ENCODE data around the gene FOSL1. TPM values are rescaled to one million over a fixed set of nuclear protein-coding genes. Genes with fewer than 3 reads are reported as not detected.
A peak's percentile ranks its signal among the peaks of the same experiment; 100 is the strongest.

The FOSL1 gene
- total RNA-seq, 6 experiments from 2014 or later = 0.35 to 1.2 (median 0.89) TPM; not detected in 2

DNA sequence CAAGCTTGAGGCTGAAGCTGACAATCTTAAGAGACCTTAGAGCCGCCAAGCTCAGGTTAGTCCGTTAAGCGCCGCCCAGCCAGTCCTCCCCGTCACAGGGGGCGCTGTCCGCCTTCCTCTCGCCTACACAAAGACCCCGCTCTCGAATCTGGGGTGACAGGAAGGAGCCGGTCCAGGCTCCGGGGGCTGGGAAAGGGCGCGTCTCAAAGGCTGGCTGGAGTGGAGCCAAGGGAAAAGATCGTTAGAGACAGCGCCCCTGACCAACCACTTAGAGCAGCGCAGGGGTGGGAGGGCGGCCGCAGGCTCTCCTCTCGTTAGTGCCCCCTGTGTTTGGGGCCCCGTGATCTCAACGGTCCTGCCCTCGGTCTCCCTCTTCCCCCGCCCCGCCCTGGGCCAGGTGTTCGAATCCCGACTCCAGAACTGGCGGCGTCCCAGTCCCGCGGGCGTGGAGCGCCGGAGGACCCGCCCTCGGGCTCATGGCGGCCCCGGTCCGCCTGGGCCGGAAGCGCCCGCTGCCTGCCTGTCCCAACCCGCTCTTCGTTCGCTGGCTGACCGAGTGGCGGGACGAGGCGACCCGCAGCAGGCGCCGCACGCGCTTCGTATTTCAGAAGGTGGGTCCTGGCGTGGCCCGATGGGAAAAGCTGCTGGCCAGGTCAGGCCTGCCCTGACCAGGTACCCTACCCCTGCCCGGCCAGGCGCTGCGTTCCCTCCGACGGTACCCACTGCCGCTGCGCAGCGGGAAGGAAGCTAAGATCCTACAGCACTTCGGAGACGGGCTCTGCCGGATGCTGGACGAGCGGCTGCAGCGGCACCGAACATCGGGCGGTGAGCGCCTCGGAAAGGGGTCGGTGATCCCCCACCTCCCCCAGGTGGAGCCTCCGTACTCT is 39.7 kb downstream of the FOSL1 start, which contains the start of gene MUS81:
Gene MUS81 (plus strand): TSS at position 156 of the 887 bp plus-strand sequence. CDS start 321 bp downstream, at position 477.
- H3K27me3 ChIP-seq = no peaks in the 10 kb centered on the region
- H3K4me3 ChIP-seq = peak within 1 kb of the TSS; percentile 86 to 98 (median 97)
- WGBS (ENCODE audit: insufficient coverage, low coverage, low lambda C conversion rate, missing lambda C conversion rate) = 3% methylated on average over 14 of the region's 78 CpGs
- peaks cover 0 to 41% (median 17%) of the 10 kb centered on the region in 4 donors for H3K36me3 ChIP-seq
- DNase-seq = peak; percentile 96 to 98 (median 97)
- TF ChIP-seq POLR2A (IDR thresholded peaks at IDR 0.05) = peak; percentile 79
- TF ChIP-seq, protein P1, sequence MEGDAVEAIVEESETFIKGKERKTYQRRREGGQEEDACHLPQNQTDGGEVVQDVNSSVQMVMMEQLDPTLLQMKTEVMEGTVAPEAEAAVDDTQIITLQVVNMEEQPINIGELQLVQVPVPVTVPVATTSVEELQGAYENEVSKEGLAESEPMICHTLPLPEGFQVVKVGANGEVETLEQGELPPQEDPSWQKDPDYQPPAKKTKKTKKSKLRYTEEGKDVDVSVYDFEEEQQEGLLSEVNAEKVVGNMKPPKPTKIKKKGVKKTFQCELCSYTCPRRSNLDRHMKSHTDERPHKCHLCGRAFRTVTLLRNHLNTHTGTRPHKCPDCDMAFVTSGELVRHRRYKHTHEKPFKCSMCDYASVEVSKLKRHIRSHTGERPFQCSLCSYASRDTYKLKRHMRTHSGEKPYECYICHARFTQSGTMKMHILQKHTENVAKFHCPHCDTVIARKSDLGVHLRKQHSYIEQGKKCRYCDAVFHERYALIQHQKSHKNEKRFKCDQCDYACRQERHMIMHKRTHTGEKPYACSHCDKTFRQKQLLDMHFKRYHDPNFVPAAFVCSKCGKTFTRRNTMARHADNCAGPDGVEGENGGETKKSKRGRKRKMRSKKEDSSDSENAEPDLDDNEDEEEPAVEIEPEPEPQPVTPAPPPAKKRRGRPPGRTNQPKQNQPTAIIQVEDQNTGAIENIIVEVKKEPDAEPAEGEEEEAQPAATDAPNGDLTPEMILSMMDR (IDR thresholded peaks at IDR 0.05) = peak; percentile 74 to 95 (median 91)
- H3K4me1 ChIP-seq = peaks cover 0 to 26% (median 4%) of the 10 kb centered on the region in 4 donors
- intact Hi-C loops (cut with DNase I) = no loop called here
- H3K27ac ChIP-seq = peak within 1 kb of the TSS; percentile 94 to 96 (median 95)
- ATAC-seq = peak; percentile 64 to 71 (median 66)
- no peaks in the 10 kb centered on the region for H3K9me3 ChIP-seq

DNA sequence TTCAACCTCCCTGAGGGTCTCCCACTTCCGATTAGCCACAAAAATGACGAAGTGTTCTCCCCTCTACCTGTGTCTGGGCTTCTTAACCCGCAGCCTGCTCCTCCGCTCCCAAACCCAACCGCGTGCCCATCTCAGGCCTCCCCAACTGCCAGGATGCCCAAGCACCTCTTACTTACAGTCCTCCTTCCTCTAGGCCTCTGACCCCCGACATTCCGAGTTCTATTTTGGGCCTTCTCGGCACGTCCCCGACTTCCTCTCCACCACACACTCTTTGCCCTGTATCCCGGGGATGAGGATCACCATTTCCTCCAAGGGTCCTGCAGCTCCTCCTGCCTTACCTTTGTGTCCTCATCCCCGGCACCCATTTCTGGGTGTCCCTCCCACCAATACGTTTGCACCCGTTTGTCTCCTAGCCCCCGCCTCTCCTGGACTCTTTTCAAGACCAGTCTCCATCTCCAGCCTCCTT is 40.3 kb downstream of the FOSL1 start:
- WGBS (ENCODE audit: insufficient coverage, low coverage, low lambda C conversion rate, missing lambda C conversion rate) = 5% methylated on average over 15 of the region's 16 CpGs
- ATAC-seq = no peak
- TF ChIP-seq, protein P1 (IDR thresholded peaks at IDR 0.05) = no peak
- no peak for TF ChIP-seq POLR2A (IDR thresholded peaks at IDR 0.05)
- peak in 2 of 3 donors; percentile 63 to 68 for DNase-seq
- Histone ChIP-seq H3K27me3 (no peaks in the 10 kb centered on the region), H3K27ac (peak overlapping the region; percentile 94 to 96 (median 95)), H3K4me1 (peaks cover 0 to 26% (median 4%) of the 10 kb centered on the region in 4 donors), H3K36me3 (peaks cover 0 to 43% (median 18%) of the 10 kb centered on the region in 4 donors), H3K9me3 (no peaks in the 10 kb centered on the region), H3K4me3 (peak overlapping the region; percentile 86 to 98 (median 97))
- intact Hi-C loops (cut with DNase I) = no loop called here

DNA sequence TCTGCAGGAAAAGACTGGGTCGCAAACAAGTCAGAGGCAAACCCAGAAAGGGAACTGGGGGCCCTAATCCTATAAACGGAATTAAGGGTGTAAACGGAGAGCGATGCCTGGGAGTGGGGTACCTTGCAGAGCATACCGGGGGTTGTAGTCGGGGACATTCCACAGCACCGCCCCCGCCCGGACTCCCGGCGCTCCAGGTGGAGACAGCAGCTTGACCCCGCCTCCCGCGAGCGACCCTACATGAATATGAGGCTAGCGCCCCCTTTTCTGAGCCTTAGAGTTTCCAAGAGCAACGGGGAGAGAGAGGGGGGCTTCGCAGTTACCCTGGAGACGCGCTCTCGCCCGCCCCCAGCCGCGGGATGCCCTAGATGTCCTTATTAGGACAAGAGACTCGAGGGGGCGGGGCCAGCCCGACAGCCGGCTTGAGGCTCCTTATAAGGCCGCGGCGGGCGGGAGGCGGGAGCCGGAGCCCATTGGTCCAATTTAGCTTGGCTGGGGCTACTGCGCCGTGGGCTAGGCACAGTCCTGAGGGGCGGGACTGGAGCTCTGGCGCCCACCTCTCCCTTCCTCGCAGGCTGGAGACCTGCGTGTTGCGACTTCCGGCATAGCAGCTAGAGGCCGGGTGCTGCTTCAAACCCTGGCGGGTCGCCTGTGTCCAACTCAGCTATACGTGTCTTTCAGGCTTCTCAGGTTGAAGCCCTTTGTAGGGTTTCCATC is 40.9 kb downstream of the FOSL1 start:
- H3K36me3 ChIP-seq = peaks cover 0 to 43% (median 20%) of the 10 kb centered on the region in 4 donors
- ATAC-seq = peak; percentile 63 to 75 (median 72)
- 2% methylated on average over 11 of the region's 46 CpGs for WGBS (ENCODE audit: insufficient coverage, low coverage, low lambda C conversion rate, missing lambda C conversion rate)

DNA sequence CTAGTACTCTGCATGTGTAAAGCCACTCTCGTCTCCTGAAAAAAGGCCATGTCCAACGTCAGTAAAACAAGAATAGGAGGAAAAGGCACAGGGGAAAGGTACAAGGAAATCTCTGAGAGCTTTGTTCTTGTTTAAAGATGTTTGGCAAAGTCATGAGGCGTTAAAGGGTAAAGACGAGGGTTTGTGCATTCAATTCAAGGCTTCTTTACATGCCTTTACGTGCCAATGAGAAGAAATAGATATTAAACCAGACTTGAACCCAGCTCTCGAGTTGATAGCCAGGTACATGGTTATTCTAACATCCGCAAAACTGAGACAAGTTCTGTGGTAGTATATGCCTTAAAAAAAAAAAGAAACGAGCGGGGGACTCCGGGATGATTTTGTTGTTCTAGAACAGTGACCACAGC is 41.5 kb downstream of the FOSL1 start:
- ATAC-seq (no peak), DNase-seq (no peak)
- no peaks in the 10 kb centered on the region for H3K27me3 ChIP-seq
- peaks cover 0 to 43% (median 22%) of the 10 kb centered on the region in 4 donors for H3K36me3 ChIP-seq
- under 1% methylated on average over 10 of the region's 10 CpGs for WGBS (ENCODE audit: insufficient coverage, low coverage, low lambda C conversion rate, missing lambda C conversion rate)
- no peak for TF ChIP-seq POLR2A (IDR thresholded peaks at IDR 0.05)
- TF ChIP-seq, protein P1 (IDR thresholded peaks at IDR 0.05) = no peak
- peak overlapping the region; percentile 86 to 98 (median 97) for H3K4me3 ChIP-seq
- H3K9me3 ChIP-seq = no peaks in the 10 kb centered on the region
- intact Hi-C loops (cut with DNase I) = no loop called here
- H3K4me1 ChIP-seq = peaks cover 0 to 26% (median 4%) of the 10 kb centered on the region in 4 donors
- H3K27ac ChIP-seq = peak overlapping the region; percentile 94 to 96 (median 95)

More for the DNA sequence above, 40.9 kb downstream of the FOSL1 start:
- peaks cover 0 to 26% (median 4%) of the 10 kb centered on the region in 4 donors for H3K4me1 ChIP-seq
- intact Hi-C loops (cut with DNase I) = no loop called here
- H3K27me3 ChIP-seq = no peaks in the 10 kb centered on the region
- TF ChIP-seq, protein P1 (IDR thresholded peaks at IDR 0.05) = peak in 2 of 4 donors; percentile 25 to 28
- TF ChIP-seq POLR2A (IDR thresholded peaks at IDR 0.05) = peak; percentile 93
- H3K9me3 ChIP-seq = no peaks in the 10 kb centered on the region
- peak overlapping the region; percentile 86 to 98 (median 97) for H3K4me3 ChIP-seq
- DNase-seq = peak; percentile 98 to 99 (median 99)
- H3K27ac ChIP-seq = peak overlapping the region; percentile 94 to 96 (median 95)
